Neural crest cell (in vitro differentiated cells): ENCODE data around the gene ZPR1. TPM values are rescaled to one million over a fixed set of nuclear protein-coding genes. Genes with fewer than 3 reads are reported as not detected.
A peak's percentile ranks its signal among the peaks of the same experiment; 100 is the strongest.

Source experiments
- DNase-seq: peaks from one replicate; pipeline ENCODE4 v3.0.0; 2021; ENCODE audit warnings: low read depth, mixed read lengths, low spot score
- H3K27ac Mint-ChIP-seq: one replicate; pipeline ENCODE4 v1.8.0; 2021; ENCODE audit warnings: mild to moderate bottlenecking, mixed read lengths; ENCODE audit not compliant: unreplicated experiment
- H3K27me3 Mint-ChIP-seq: 2 replicates; pipeline ENCODE4 v1.8.0; 2021; ENCODE audit warnings: low read depth, mild to moderate bottlenecking, mixed read lengths
- H3K36me3 Mint-ChIP-seq: 2 replicates; pipeline ENCODE4 v1.8.0; 2021; ENCODE audit warnings: low read depth, mild to moderate bottlenecking, mixed read lengths
- H3K4me1 Mint-ChIP-seq: 2 replicates; pipeline ENCODE4 v1.8.0; 2021; ENCODE audit warnings: mixed read lengths
- H3K4me3 Mint-ChIP-seq: one replicate; pipeline ENCODE4 v1.8.0; 2021; ENCODE audit warnings: mild to moderate bottlenecking, mixed read lengths
- H3K9me3 Mint-ChIP-seq: 2 replicates; pipeline ENCODE4 v1.8.0; 2021; ENCODE audit warnings: mixed read lengths
- CTCF ChIP-seq: fragments of 200-600 bp; sonication (generic); conservative IDR thresholded peaks from 2 replicates; pipeline ENCODE4 v1.5.0; 2021; ENCODE audit warnings: antibody characterized with exemption, mild to moderate bottlenecking
- total RNA-seq: library from RNA; stranded (reverse); gene quantifications from 2 replicates; pipeline ENCODE4 v1.2.1, GENCODE V29; 2021

ZPR1 gene
- total RNA-seq, 1 donor from 2014 or later, result 44.5 TPM

GRCh38 chr11:116798368-116798767 is 10.5 kb upstream of the ZPR1 start:
- peaks cover 4% of the 10 kb centered on the region for H3K27me3 Mint-ChIP-seq
- H3K9me3 Mint-ChIP-seq, result no peaks in the 10 kb centered on the region
- no peak for TF ChIP-seq CTCF
- no peaks in the 10 kb centered on the region for H3K4me1 Mint-ChIP-seq
- H3K36me3 Mint-ChIP-seq, result no peaks in the 10 kb centered on the region
- H3K27ac Mint-ChIP-seq, result no peak overlapping the region
- no peak for DNase-seq
- H3K4me3 Mint-ChIP-seq, result no peak overlapping the region

- no peak for DNase-seq
- Mint-ChIP-seq H3K36me3 (no peaks in the 10 kb centered on the region), H3K4me1 (peaks cover 4% of the 10 kb centered on the region), H3K27ac (no peak overlapping the region), H3K9me3 (no peaks in the 10 kb centered on the region), H3K4me3 (no peak overlapping the region), H3K27me3 (peaks cover 3% of the 10 kb centered on the region)
- TF ChIP-seq CTCF, result no peak
These were observed 10.0 kb upstream of the ZPR1 start for GRCh38 chr11:116797816-116798215.

- H3K4me1 Mint-ChIP-seq, result peaks cover 5% of the 10 kb centered on the region
- no peak for TF ChIP-seq CTCF
- H3K27me3 Mint-ChIP-seq, result no peaks in the 10 kb centered on the region
- no peaks in the 10 kb centered on the region for H3K36me3 Mint-ChIP-seq
- no peak overlapping the region for H3K4me3 Mint-ChIP-seq
- DNase-seq, result no peak
- H3K27ac Mint-ChIP-seq, result peak overlapping the region; percentile 13
- H3K9me3 Mint-ChIP-seq, result no peaks in the 10 kb centered on the region
These were observed 8.7 kb upstream of the ZPR1 start for GRCh38 chr11:116796548-116796947.

- DNase-seq, result no peak
- H3K4me1 Mint-ChIP-seq, result peaks cover 9% of the 10 kb centered on the region
- TF ChIP-seq CTCF, result no peak
- peaks cover 5% of the 10 kb centered on the region for H3K27me3 Mint-ChIP-seq
- H3K9me3 Mint-ChIP-seq, result no peaks in the 10 kb centered on the region
- H3K36me3 Mint-ChIP-seq, result no peaks in the 10 kb centered on the region
- no peak overlapping the region for H3K27ac Mint-ChIP-seq
- no peak overlapping the region for H3K4me3 Mint-ChIP-seq
These were observed 7.0 kb upstream of the ZPR1 start for GRCh38 chr11:116794851-116795250.

- H3K4me3 Mint-ChIP-seq, result no peak overlapping the region
- H3K4me1 Mint-ChIP-seq, result peaks cover 13% of the 10 kb centered on the region
- no peak overlapping the region for H3K27ac Mint-ChIP-seq
- no peak for DNase-seq
- no peaks in the 10 kb centered on the region for H3K36me3 Mint-ChIP-seq
- H3K9me3 Mint-ChIP-seq, result no peaks in the 10 kb centered on the region
- peaks cover 7% of the 10 kb centered on the region for H3K27me3 Mint-ChIP-seq
- TF ChIP-seq CTCF, result no peak
These were observed 5.9 kb upstream of the ZPR1 start for GRCh38 chr11:116793772-116794097.
